Measurements from ENCODE around the gene S100A7.

Gene S100A7

GRCh38 chr1:153441238-153441755 lies 19.2 kb downstream of the S100A7 start:
- no peak for TF ChIP-seq CTCF (IDR thresholded peaks at IDR 0.05)
- H3K4me1 Mint-ChIP-seq = no peaks in the 10 kb centered on the region
- H3K27ac Mint-ChIP-seq = no peak overlapping the region
- H3K4me3 Mint-ChIP-seq = no peak overlapping the region
- no peaks in the 10 kb centered on the region for H3K36me3 Mint-ChIP-seq (ENCODE audit: low read depth)
- H3K27me3 Mint-ChIP-seq (ENCODE audit: low read depth, poor library complexity) = peaks cover 23% of the 10 kb centered on the region
- no peak for DNase-seq
- peaks cover 13% of the 10 kb centered on the region for H3K9me3 Mint-ChIP-seq

GRCh38 chr1:153439273-153439672 lies 21.2 kb downstream of the S100A7 start:
- TF ChIP-seq CTCF (IDR thresholded peaks at IDR 0.05) = no peak
- H3K4me1 Mint-ChIP-seq = no peaks in the 10 kb centered on the region
- no peak for DNase-seq
- H3K27me3 Mint-ChIP-seq (ENCODE audit: low read depth, poor library complexity) = peaks cover 15% of the 10 kb centered on the region
- H3K9me3 Mint-ChIP-seq = peaks cover 8% of the 10 kb centered on the region
- H3K4me3 Mint-ChIP-seq = no peak overlapping the region
- H3K27ac Mint-ChIP-seq = no peak overlapping the region
- H3K36me3 Mint-ChIP-seq (ENCODE audit: low read depth) = no peaks in the 10 kb centered on the region

- H3K4me3 Mint-ChIP-seq = no peak overlapping the region
- H3K27me3 Mint-ChIP-seq (ENCODE audit: low read depth, poor library complexity) = peaks cover 15% of the 10 kb centered on the region
- no peaks in the 10 kb centered on the region for H3K36me3 Mint-ChIP-seq (ENCODE audit: low read depth)
- no peak for DNase-seq
- no peak overlapping the region for H3K27ac Mint-ChIP-seq
- H3K9me3 Mint-ChIP-seq = peaks cover 4% of the 10 kb centered on the region
- no peak for TF ChIP-seq CTCF (IDR thresholded peaks at IDR 0.05)
- no peaks in the 10 kb centered on the region for H3K4me1 Mint-ChIP-seq
Observed at GRCh38 chr1:153438599-153438998, 21.9 kb downstream of the S100A7 start.

- Mint-ChIP-seq H3K9me3 (peaks cover 4% of the 10 kb centered on the region), H3K4me1 (no peaks in the 10 kb centered on the region), H3K36me3 (ENCODE audit: low read depth) (no peaks in the 10 kb centered on the region), H3K4me3 (no peak overlapping the region), H3K27ac (no peak overlapping the region), H3K27me3 (ENCODE audit: low read depth, poor library complexity) (peaks cover 13% of the 10 kb centered on the region)
- no peak for TF ChIP-seq CTCF (IDR thresholded peaks at IDR 0.05)
- DNase-seq = no peak
Observed at GRCh38 chr1:153437236-153437635, 23.2 kb downstream of the S100A7 start.

GRCh38 chr1:153434746-153435455 lies 25.6 kb downstream of the S100A7 start:
- no peak for DNase-seq
- Mint-ChIP-seq H3K36me3 (ENCODE audit: low read depth) (no peaks in the 10 kb centered on the region), H3K27me3 (ENCODE audit: low read depth, poor library complexity) (peaks cover 8% of the 10 kb centered on the region), H3K4me3 (no peak overlapping the region), H3K4me1 (no peaks in the 10 kb centered on the region), H3K27ac (no peak overlapping the region), H3K9me3 (no peaks in the 10 kb centered on the region)
- TF ChIP-seq CTCF (IDR thresholded peaks at IDR 0.05) = no peak

All from nephron progenitor cell (in vitro differentiated cells).